Activated CD4-positive, alpha-beta T cell treated with anti-CD3 and anti-CD28 coated beads for 36 hours (primary cell): ENCODE data around the gene CHN1. TPM values are rescaled to one million over a fixed set of nuclear protein-coding genes. Genes with fewer than 3 reads are reported as not detected.

Source experiments
- ATAC-seq: fragments of 200-7000 bp; cut with Tn5 transposase; one replicate; pipeline ENCODE4 v1.10.0; 2021; ENCODE audit warnings: mild to moderate bottlenecking, moderate library complexity
- CTCF ChIA-PET: fragments of 350-600 bp; sonication (Branson Sonifier 250); formaldehyde crosslinking; loops from one replicate; lab custom pipeline; 2021; ENCODE audit warnings: antibody characterized with exemption; lab: Charles Lee
- POLR2A ChIA-PET: fragments of 350-600 bp; sonication (Branson Sonifier 250); formaldehyde crosslinking; loops from one replicate; lab custom pipeline; 2021; ENCODE audit warnings: antibody characterized with exemption, inconsistent platforms; lab: Charles Lee
- DNase-seq: peaks from one replicate; pipeline ENCODE4 v3.0.0-alpha.2; 2020
- H3K27ac Mint-ChIP-seq: one replicate; pipeline ENCODE4 v1.8.0; 2021; ENCODE audit warnings: mixed read lengths
- H3K27me3 Mint-ChIP-seq: one replicate; pipeline ENCODE4 v1.8.0; 2021; ENCODE audit warnings: mixed read lengths
- H3K36me3 Mint-ChIP-seq: one replicate; pipeline ENCODE4 v1.8.0; 2021; ENCODE audit warnings: low read depth, mixed read lengths
- H3K4me1 Mint-ChIP-seq: one replicate; pipeline ENCODE4 v1.8.0; 2021; ENCODE audit warnings: mixed read lengths
- H3K4me3 Mint-ChIP-seq: one replicate; pipeline ENCODE4 v1.8.0; 2021; ENCODE audit warnings: mild to moderate bottlenecking, moderate library complexity, mixed read lengths
- H3K9me3 Mint-ChIP-seq: one replicate; pipeline ENCODE4 v1.8.0; 2021; ENCODE audit warnings: low read depth, mixed read lengths
- intact Hi-C, 2 experiments: fragments of 100-400 bp; cut with DNase I in 1 of 2; cut with micrococcal nuclease in 1 of 2; formaldehyde crosslinking; loops; one replicate each; pipeline versions ENCODE4 v1.14.2 to v1.15.1; 2022 to 2024; cut with DNase I, micrococcal nuclease
- total RNA-seq, 2 experiments: library from RNA; stranded (reverse); gene quantifications; one replicate each; pipeline ENCODE4 v1.2.3, GENCODE V29; 2021

CHN1 gene
- total RNA-seq, 2 experiments from 2014 or later = 3.8 TPM

- Mint-ChIP-seq H3K27me3 (no peaks in the 10 kb centered on the region), H3K36me3 (no peaks in the 10 kb centered on the region), H3K4me1 (no peaks in the 10 kb centered on the region), H3K9me3 (no peaks in the 10 kb centered on the region), H3K4me3 (no peak overlapping the region), H3K27ac (no peak overlapping the region)
- intact Hi-C loops = no loop called here
- CTCF ChIA-PET = interaction anchor here (1.9 kb wide), 1 partner anchor 54 kb away, joined by 4 read pairs; no protein-coding TSS in a partner anchor
- POLR2A ChIA-PET = no interaction called here
- ATAC-seq (no peak), DNase-seq (no peak)
Observed at GRCh38 chr2:174868878-174869277, 136.3 kb downstream of the CHN1 start.

DNA sequence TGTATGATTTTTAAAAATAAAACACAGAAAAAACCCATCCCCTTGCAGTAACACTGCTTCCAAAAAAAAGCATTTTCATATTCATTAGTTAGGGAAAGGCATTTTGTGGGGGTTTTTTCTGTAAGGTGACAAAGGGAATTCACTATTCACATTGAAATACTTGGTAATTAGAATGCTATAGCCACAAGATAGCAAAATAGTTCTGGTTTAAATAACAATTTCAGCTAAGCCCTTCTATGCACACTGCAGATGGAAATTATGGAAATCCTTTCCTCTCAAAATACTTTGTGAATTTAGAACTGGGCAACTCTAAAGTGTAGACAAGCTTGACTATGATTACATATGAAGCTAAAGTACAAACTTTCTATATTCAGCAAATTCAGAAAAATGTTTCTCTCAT lies 138.8 kb downstream of the CHN1 start:
- intact Hi-C loops = no loop called here
- H3K36me3 Mint-ChIP-seq = no peaks in the 10 kb centered on the region
- CTCF ChIA-PET = interaction anchor here (0.6 to 1.8 kb wide), 6 partner anchors 8 to 179 kb away, joined by 3 to 6 read pairs (median 3); no protein-coding TSS in a partner anchor

GRCh38 chr2:174863183-174863582 lies 142.0 kb downstream of the CHN1 start:
- DNase-seq (no peak), ATAC-seq (no peak)
- H3K27ac Mint-ChIP-seq = no peak overlapping the region
- intact Hi-C loops = no loop called here
- no peaks in the 10 kb centered on the region for H3K27me3 Mint-ChIP-seq
- no peaks in the 10 kb centered on the region for H3K4me1 Mint-ChIP-seq
- H3K9me3 Mint-ChIP-seq = no peaks in the 10 kb centered on the region
- H3K36me3 Mint-ChIP-seq = no peaks in the 10 kb centered on the region
- ChIA-PET POLR2A (no interaction called here), CTCF (interaction anchor here (1.0 to 1.3 kb wide), 2 partner anchors 28 to 402 kb away, joined by 4 read pairs; no protein-coding TSS in a partner anchor)
- H3K4me3 Mint-ChIP-seq = no peak overlapping the region

More for the DNA sequence above, 138.8 kb downstream of the CHN1 start:
- DNase-seq (no peak), ATAC-seq (no peak)
- no peak overlapping the region for H3K4me3 Mint-ChIP-seq
- H3K27me3 Mint-ChIP-seq = no peaks in the 10 kb centered on the region
- H3K27ac Mint-ChIP-seq = no peak overlapping the region
- H3K9me3 Mint-ChIP-seq = no peaks in the 10 kb centered on the region
- no peaks in the 10 kb centered on the region for H3K4me1 Mint-ChIP-seq
- POLR2A ChIA-PET = no interaction called here

DNA sequence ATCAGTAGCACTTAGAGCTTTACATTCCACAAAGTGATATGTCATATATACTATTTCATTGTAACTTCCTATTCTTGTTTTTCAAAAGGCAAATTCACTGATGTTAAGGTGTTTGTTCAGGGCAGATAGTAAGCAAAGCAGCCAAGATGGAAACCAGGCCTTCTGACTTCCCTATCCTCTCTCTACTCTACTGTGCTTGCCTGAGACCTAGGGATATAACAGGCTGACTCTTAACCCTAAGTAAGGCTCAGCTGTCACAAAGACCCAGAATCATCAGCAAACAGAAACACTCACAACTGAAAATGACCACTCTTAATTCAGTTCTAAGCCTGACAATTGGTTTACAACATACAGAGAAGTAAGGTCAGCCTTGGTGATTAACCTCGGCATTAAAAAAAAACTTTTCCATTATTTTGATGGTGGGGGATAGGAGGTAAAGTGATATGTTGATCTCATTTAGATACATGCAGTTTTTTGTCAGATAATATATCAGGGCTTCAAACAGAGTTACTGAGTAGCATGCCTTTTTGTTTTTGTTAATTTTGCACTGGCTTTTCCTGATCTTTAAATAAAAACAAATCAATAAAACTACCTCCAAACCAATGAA lies 145.5 kb downstream of the CHN1 start:
- no peak overlapping the region for H3K4me3 Mint-ChIP-seq
- H3K36me3 Mint-ChIP-seq = no peaks in the 10 kb centered on the region
- no peaks in the 10 kb centered on the region for H3K4me1 Mint-ChIP-seq
- H3K27me3 Mint-ChIP-seq = no peaks in the 10 kb centered on the region
- DNase-seq (no peak), ATAC-seq (no peak)
- intact Hi-C loops = no loop called here
- POLR2A ChIA-PET = no interaction called here
- no peak overlapping the region for H3K27ac Mint-ChIP-seq
- CTCF ChIA-PET = no interaction called here
- H3K9me3 Mint-ChIP-seq = no peaks in the 10 kb centered on the region

- ATAC-seq (no peak), DNase-seq (no peak)
- Mint-ChIP-seq H3K4me1 (no peaks in the 10 kb centered on the region), H3K27me3 (no peaks in the 10 kb centered on the region), H3K36me3 (no peaks in the 10 kb centered on the region), H3K4me3 (no peak overlapping the region), H3K9me3 (no peaks in the 10 kb centered on the region), H3K27ac (no peak overlapping the region)
- intact Hi-C loops = no loop called here
- ChIA-PET POLR2A (no interaction called here), CTCF (interaction anchor here (1.0 kb wide), 1 partner anchor 109 kb away, joined by 4 read pairs; no protein-coding TSS in a partner anchor)
Observed at GRCh38 chr2:174858745-174859144, 146.4 kb downstream of the CHN1 start.

- no peak for ATAC-seq
- H3K36me3 Mint-ChIP-seq = no peaks in the 10 kb centered on the region
Observed at GRCh38 chr2:174856447-174856846, 148.7 kb downstream of the CHN1 start.

GRCh38 chr2:174846941-174847938 lies 157.9 kb downstream of the CHN1 start:
- intact Hi-C loops = no loop called here
- no peak for DNase-seq
- Mint-ChIP-seq H3K36me3 (no peaks in the 10 kb centered on the region), H3K4me3 (peak overlapping the region; percentile 42), H3K9me3 (no peaks in the 10 kb centered on the region), H3K27ac (no peak overlapping the region), H3K4me1 (peaks cover 21% of the 10 kb centered on the region), H3K27me3 (no peaks in the 10 kb centered on the region)
- CTCF ChIA-PET = interaction anchor here (0.7 to 2.9 kb wide), 2 partner anchors 11 to 55 kb away, joined by 5 to 12 read pairs; no protein-coding TSS in a partner anchor
- peak; percentile 28 for ATAC-seq
- POLR2A ChIA-PET = interaction anchor here (0.5 kb wide), 1 partner anchor 20 kb away, joined by 5 read pairs; no protein-coding TSS in a partner anchor

More at GRCh38 chr2:174856447-174856846, 148.7 kb downstream of the CHN1 start:
- Mint-ChIP-seq H3K27ac (no peak overlapping the region), H3K9me3 (no peaks in the 10 kb centered on the region), H3K4me3 (no peak overlapping the region), H3K4me1 (no peaks in the 10 kb centered on the region), H3K27me3 (no peaks in the 10 kb centered on the region)
- ChIA-PET CTCF (interaction anchor here (1.2 to 1.6 kb wide), 2 partner anchors 10 to 107 kb away, joined by 3 read pairs; no protein-coding TSS in a partner anchor), POLR2A (no interaction called here)
- intact Hi-C loops = no loop called here
- DNase-seq = no peak

DNA sequence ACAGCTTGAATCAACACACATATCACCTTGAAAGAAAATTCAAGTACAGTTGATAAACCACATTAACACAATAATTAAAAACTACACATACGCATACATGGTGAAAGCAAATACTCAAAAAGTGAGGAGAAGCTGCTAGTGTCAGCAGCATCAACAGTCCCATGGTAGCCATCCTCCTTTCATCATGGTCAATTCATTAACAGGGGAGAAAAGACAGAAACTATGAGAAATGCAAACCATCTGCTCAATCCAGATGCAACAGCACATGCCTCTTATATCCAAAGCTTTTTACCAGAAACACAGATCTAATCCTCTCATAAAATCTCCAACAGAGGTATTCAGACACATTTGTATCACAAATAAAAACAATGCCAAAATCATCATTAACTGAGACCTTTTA lies 159.0 kb downstream of the CHN1 start:
- ChIA-PET CTCF (interaction anchor here (2.9 kb wide), 1 partner anchor 10 kb away, joined by 12 read pairs; no protein-coding TSS in a partner anchor), POLR2A (interaction anchor here (0.5 kb wide), 1 partner anchor 21 kb away, joined by 5 read pairs; no protein-coding TSS in a partner anchor)
- no peak for DNase-seq
- no peak for ATAC-seq
- H3K9me3 Mint-ChIP-seq = no peaks in the 10 kb centered on the region
- peak overlapping the region; percentile 13 for H3K4me3 Mint-ChIP-seq
- intact Hi-C loops = no loop called here
- H3K27ac Mint-ChIP-seq = no peak overlapping the region
- peaks cover 21% of the 10 kb centered on the region for H3K4me1 Mint-ChIP-seq
- H3K36me3 Mint-ChIP-seq = no peaks in the 10 kb centered on the region
- no peaks in the 10 kb centered on the region for H3K27me3 Mint-ChIP-seq

DNA sequence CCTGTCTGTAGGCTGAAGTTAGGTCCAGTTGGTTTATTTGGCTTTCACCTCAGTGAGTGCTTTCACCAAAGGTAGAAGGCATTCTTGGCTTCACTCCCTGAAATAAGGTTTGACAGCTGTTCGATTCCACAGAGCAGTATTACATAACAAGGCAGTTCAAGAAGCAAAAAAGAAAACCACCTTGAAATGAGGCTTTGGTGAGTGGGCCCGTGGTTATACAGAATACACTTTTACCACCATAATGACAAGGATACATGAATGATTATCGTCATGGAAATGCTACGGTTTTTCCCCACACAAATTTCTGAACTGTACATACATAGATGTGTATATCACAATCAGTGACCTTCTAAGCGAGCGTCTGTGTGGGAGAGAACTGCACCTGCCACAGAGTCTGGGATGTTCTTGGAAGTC lies 160.9 kb downstream of the CHN1 start:
- ChIA-PET CTCF (interaction anchor here (0.7 to 1.3 kb wide), 2 partner anchors 34 to 60 kb away, joined by 3 to 5 read pairs; no protein-coding TSS in a partner anchor), POLR2A (interaction anchor here (0.7 to 1.2 kb wide), 2 partner anchors 48 to 69 kb away, joined by 3 to 4 read pairs; no protein-coding TSS in a partner anchor)
- no peaks in the 10 kb centered on the region for H3K27me3 Mint-ChIP-seq
- intact Hi-C loops = loop anchor here in 1 of 2 experiments (5.0 kb wide), 1 partner anchor 67 kb away; no protein-coding TSS in a partner anchor
- DNase-seq (peak; percentile 35), ATAC-seq (peak; percentile 83)
- peaks cover 21% of the 10 kb centered on the region for H3K4me1 Mint-ChIP-seq
- H3K27ac Mint-ChIP-seq = no peak overlapping the region
- H3K36me3 Mint-ChIP-seq = no peaks in the 10 kb centered on the region
- no peaks in the 10 kb centered on the region for H3K9me3 Mint-ChIP-seq
- H3K4me3 Mint-ChIP-seq = no peak overlapping the region

- ATAC-seq (no peak), DNase-seq (no peak)
- Mint-ChIP-seq H3K27ac (no peak overlapping the region), H3K36me3 (peaks cover 2% of the 10 kb centered on the region), H3K4me1 (peaks cover 14% of the 10 kb centered on the region), H3K9me3 (no peaks in the 10 kb centered on the region), H3K4me3 (no peak overlapping the region), H3K27me3 (peaks cover 2% of the 10 kb centered on the region)
- ChIA-PET POLR2A (no interaction called here), CTCF (interaction anchor here (1.1 to 1.4 kb wide), 2 partner anchors 10 to 93 kb away, joined by 3 to 5 read pairs; no protein-coding TSS in a partner anchor)
- intact Hi-C loops = loop anchor here in 1 of 2 experiments (5.0 kb wide), 1 partner anchor 65 kb away; no protein-coding TSS in a partner anchor
Observed at GRCh38 chr2:174842496-174842895, 162.7 kb downstream of the CHN1 start.

GRCh38 chr2:174841936-174842335 lies 163.2 kb downstream of the CHN1 start:
- H3K27me3 Mint-ChIP-seq = peaks cover 2% of the 10 kb centered on the region
- intact Hi-C loops = loop anchor here in 1 of 2 experiments (5.0 kb wide), 1 partner anchor 65 kb away; no protein-coding TSS in a partner anchor
- ATAC-seq (no peak), DNase-seq (no peak)
- no peak overlapping the region for H3K27ac Mint-ChIP-seq
- no peaks in the 10 kb centered on the region for H3K9me3 Mint-ChIP-seq
- POLR2A ChIA-PET = no interaction called here
- peaks cover 2% of the 10 kb centered on the region for H3K36me3 Mint-ChIP-seq
- CTCF ChIA-PET = interaction anchor here (1.4 kb wide), 1 partner anchor 93 kb away, joined by 5 read pairs; no protein-coding TSS in a partner anchor
- no peak overlapping the region for H3K4me3 Mint-ChIP-seq
- peaks cover 11% of the 10 kb centered on the region for H3K4me1 Mint-ChIP-seq
